ENCODE data around the gene C20orf96. TPM values are rescaled to one million over a fixed set of nuclear protein-coding genes. Genes with fewer than 3 reads are reported as not detected.
"Not testable (repeated sequence)": the region's sequence is repeated elsewhere in the genome, so short reads cannot be mapped to it uniquely, and the experiment has no call there.

C20orf96 gene
- total RNA-seq, 3 donors from 2014 or later = 2.6 to 9.2 (median 6.1) TPM

- Histone ChIP-seq H3K9me3 (no peaks in the 10 kb centered on the region), H3K4me3 (no peak within 1 kb of the TSS), H3K27ac (no peak within 1 kb of the TSS), H3K4me1 (no peaks in the 10 kb centered on the region), H3K36me3 (no peaks in the 10 kb centered on the region), H3K27me3 (no peaks in the 10 kb centered on the region)
- TF ChIP-seq CTCF (IDR thresholded peaks at IDR 0.05) (no peak), POLR2A (IDR thresholded peaks at IDR 0.05) (no peak), POLR2AphosphoS5 (IDR thresholded peaks at IDR 0.05) (no peak)
- DNase-seq (ENCODE audit: low spot score in 2 of 2) = no peak
- intact Hi-C loops (cut with DNase I; ENCODE audit: low total_unique reads) = no loop called here
Measured at GRCh38 chr20:226958-227357, 63.6 kb downstream of the C20orf96 start, which contains the start of gene DEFB129. Gene DEFB129, plus strand, starts transcription at chr20:227258. Its CDS starts 31 bp downstream, at chr20:227289.

GRCh38 chr20:225879-226278, 64.7 kb downstream of the C20orf96 start:
- H3K9me3 ChIP-seq; H3K27me3 ChIP-seq; DNase-seq (ENCODE audit: low spot score in 2 of 2); H3K4me1 ChIP-seq; H3K4me3 ChIP-seq; H3K36me3 ChIP-seq; H3K27ac ChIP-seq; intact Hi-C loops (cut with DNase I; ENCODE audit: low total_unique reads): not testable (repeated sequence)

- Histone ChIP-seq H3K4me1 (no peaks in the 10 kb centered on the region), H3K4me3 (no peak overlapping the region), H3K27ac (no peak overlapping the region), H3K9me3 (no peaks in the 10 kb centered on the region), H3K36me3 (no peaks in the 10 kb centered on the region), H3K27me3 (peaks cover 0 to 11% of the 10 kb centered on the region in 2 donors)
- DNase-seq (ENCODE audit: low spot score in 2 of 2) = no peak
- intact Hi-C loops (cut with DNase I; ENCODE audit: low total_unique reads) = no loop called here
- TF ChIP-seq POLR2AphosphoS5 (IDR thresholded peaks at IDR 0.05) (no peak), POLR2A (IDR thresholded peaks at IDR 0.05) (no peak), CTCF (IDR thresholded peaks at IDR 0.05) (no peak)
Measured at GRCh38 chr20:221258-221830, 69.2 kb downstream of the C20orf96 start.

Other genes starting within 250 kb of the C20orf96 start
- gene DEFB125, start 203.1 kb downstream of the C20orf96 start, total RNA-seq = not detected
- gene DEFB126, start 148.2 kb downstream of the C20orf96 start, total RNA-seq = not detected
- gene DEFB127, start 133.3 kb downstream of the C20orf96 start, total RNA-seq = not detected
- not detected for gene DEFB128, start 101.0 kb downstream of the C20orf96 start, total RNA-seq
- gene DEFB129, start 63.5 kb downstream of the C20orf96 start, total RNA-seq = not detected
- under 1 TPM; 0.29 to 0.96 (median 0.33) TPM for gene DEFB132, start 33.0 kb downstream of the C20orf96 start, total RNA-seq
- 10 to 100 TPM; 10.1 to 14.0 (median 11.5) TPM for gene ZCCHC3, start 6.8 kb upstream of the C20orf96 start, total RNA-seq
- gene SOX12, start 34.8 kb upstream of the C20orf96 start, total RNA-seq = 1 to 10 TPM; 1.1 to 3.7 (median 3.3) TPM
- 10 to 100 TPM in 2 of 3 donors, 1 to 10 TPM in 1; 9.4 to 22.3 (median 21.8) TPM for gene NRSN2, start 56.4 kb upstream of the C20orf96 start, total RNA-seq
- gene TRIB3, start 90.0 kb upstream of the C20orf96 start, total RNA-seq = 10 to 100 TPM in 2 of 3 donors, 1 to 10 TPM in 1; 4.5 to 18.0 (median 14.5) TPM
- 10 to 100 TPM; 61.3 to 69.5 (median 66.2) TPM for gene RBCK1, start 117.5 kb upstream of the C20orf96 start, total RNA-seq
- 10 to 100 TPM; 37.7 to 56.6 (median 42.3) TPM for gene TBC1D20, start 171.8 kb upstream of the C20orf96 start, total RNA-seq

Data from breast epithelium (tissue), 4 donors.